GM12865 (cell line): ENCODE data around the gene TXNRD3.

Experiments used
- DNase-seq: peaks from one replicate; pipeline ENCODE4 v3.0.0; 2010; ENCODE audit warnings: low read depth
- H3K4me3 ChIP-seq: 2 replicates; pipeline ENCODE4 v1.5.1; 2011; ENCODE audit warnings: mild to moderate bottlenecking, low read depth, low read length, control low read depth
- TF ChIP-seq, protein P1 (sequence below): IDR thresholded peaks from 2 replicates; pipeline ENCODE4 v1.5.1; 2011; ENCODE audit warnings: low read length, control low read depth, low read depth, inconsistent platforms; ENCODE audit not compliant: insufficient read depth; ENCODE audit errors: missing control alignments

The TXNRD3 gene

GRCh38 chr3:126691765-126692164 lies 36.8 kb upstream of the TXNRD3 start:
- no peak for DNase-seq
- TF ChIP-seq, protein P1, sequence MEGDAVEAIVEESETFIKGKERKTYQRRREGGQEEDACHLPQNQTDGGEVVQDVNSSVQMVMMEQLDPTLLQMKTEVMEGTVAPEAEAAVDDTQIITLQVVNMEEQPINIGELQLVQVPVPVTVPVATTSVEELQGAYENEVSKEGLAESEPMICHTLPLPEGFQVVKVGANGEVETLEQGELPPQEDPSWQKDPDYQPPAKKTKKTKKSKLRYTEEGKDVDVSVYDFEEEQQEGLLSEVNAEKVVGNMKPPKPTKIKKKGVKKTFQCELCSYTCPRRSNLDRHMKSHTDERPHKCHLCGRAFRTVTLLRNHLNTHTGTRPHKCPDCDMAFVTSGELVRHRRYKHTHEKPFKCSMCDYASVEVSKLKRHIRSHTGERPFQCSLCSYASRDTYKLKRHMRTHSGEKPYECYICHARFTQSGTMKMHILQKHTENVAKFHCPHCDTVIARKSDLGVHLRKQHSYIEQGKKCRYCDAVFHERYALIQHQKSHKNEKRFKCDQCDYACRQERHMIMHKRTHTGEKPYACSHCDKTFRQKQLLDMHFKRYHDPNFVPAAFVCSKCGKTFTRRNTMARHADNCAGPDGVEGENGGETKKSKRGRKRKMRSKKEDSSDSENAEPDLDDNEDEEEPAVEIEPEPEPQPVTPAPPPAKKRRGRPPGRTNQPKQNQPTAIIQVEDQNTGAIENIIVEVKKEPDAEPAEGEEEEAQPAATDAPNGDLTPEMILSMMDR = no peak
- no peak overlapping the region for H3K4me3 ChIP-seq

DNA sequence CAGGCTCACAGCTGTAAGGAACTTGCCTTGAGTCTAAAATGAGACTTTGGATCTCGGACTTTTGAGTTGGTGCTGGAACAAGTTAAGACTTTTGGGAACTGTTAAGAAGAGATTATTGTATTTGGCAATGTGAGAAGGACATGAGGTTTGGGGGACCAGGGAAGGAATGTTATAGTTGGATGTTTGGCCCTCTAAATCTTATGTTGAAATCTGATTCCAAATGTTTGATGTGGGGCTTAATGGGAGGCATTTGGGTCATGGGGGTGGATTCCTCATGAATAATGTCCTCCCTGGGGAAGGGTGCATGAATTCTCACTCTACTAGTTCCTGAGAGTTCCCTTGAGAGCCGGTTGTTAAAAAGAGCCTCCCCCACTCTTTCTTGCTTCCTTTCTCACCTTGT lies 30.6 kb upstream of the TXNRD3 start:
- no peak overlapping the region for H3K4me3 ChIP-seq
- TF ChIP-seq, protein P1 = no peak
- no peak for DNase-seq

DNA sequence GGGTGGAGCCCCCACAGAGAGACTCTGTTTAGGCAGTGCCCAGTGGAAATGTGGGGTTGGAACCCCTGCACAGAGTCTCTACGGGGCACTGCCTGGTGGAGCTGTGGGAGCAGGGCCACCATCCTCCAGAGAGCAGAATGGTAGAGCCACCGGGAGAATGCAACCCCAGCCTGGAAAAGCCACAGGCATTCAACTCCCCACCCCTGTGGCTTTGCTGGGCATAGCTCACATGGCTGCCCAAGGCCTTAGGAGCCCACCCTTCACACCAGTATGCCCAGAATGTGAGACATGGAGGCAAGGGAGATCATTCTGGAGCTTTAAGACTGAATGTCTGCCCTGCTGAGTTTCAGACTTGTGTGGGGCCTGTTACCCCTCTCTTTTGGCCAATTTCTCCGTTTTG lies 30.1 kb upstream of the TXNRD3 start:
- TF ChIP-seq, protein P1 = no peak
- DNase-seq = no peak
- H3K4me3 ChIP-seq = no peak overlapping the region

GRCh38 chr3:126684218-126684751 lies 29.4 kb upstream of the TXNRD3 start:
- DNase-seq = no peak
- H3K4me3 ChIP-seq = no peak overlapping the region
- TF ChIP-seq, protein P1 = no peak

- TF ChIP-seq, protein P1 = no peak
- H3K4me3 ChIP-seq = no peak overlapping the region
- no peak for DNase-seq
Observed at GRCh38 chr3:126683069-126683468, 28.1 kb upstream of the TXNRD3 start.

DNA sequence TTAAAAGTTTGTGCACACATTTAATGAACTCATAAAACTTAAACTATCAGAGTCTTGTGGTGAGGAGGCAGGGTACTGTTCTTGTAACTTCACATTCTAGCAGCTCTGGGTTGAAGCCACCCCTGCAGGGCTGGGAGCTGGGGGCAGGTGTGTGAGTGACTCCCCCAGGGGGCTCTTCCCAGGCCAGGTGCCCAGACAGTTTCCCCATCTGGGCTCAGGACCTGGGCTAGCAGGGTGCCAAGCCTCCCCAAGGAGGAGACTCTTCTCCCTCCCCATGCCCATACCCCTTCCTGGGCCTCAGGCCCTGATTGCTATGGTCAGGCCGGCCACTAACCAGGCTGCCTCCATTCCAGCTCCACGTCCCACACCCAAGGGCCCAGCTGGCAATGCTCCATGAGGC lies 27.1 kb upstream of the TXNRD3 start:
- TF ChIP-seq, protein P1 = no peak
- DNase-seq = no peak
- H3K4me3 ChIP-seq = no peak overlapping the region

- H3K4me3 ChIP-seq = no peak overlapping the region
- no peak for DNase-seq
- TF ChIP-seq, protein P1 = no peak
Observed at GRCh38 chr3:126680667-126681055, 25.7 kb upstream of the TXNRD3 start.
